ENCODE data around the gene RRM2. TPM values are rescaled to one million over a fixed set of nuclear protein-coding genes. Genes with fewer than 3 reads are reported as not detected.
"Not testable (repeated sequence)": the region's sequence is repeated elsewhere in the genome, so short reads cannot be mapped to it uniquely, and the experiment has no call there.

RRM2 gene
- total and polyA plus RNA-seq, 5 donors = 0.37 to 6.1 (median 1.3) TPM

DNA sequence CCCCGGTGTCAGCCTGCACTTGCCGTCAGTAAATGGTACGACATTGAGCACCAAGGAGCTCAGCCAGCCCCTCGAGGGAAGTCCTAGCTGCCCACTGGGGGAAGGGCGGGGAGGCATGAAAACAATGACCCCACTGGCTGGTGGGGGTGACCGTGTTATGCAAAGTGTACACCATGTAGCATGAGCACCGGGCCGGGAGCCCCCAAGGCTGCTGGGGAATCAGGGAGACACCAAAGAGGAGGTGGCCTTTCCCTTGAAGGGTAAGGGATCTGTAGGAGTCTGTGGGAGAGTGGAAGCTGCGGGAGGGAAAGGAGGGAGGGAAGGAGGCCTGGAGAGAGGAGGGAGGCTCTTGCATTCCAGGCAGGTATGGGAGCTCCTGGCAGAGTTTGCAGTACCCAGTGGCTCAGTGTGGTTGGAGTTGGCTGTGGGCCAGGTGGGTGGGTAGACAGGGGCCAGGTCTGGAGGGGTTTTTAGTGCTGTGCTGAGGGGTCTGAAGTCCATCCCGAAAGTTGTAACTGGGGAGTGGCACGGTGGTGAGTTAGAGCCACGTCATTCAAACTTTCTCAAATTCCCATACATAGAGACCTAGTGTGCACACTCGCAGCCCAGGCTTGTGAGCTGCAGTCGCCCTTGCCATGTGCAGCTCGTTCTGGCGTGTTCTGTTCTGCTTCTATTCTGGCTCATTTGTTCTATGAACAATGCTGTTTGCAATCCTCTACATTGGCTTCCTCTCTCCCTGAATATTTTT, 22.4 kb downstream of the RRM2 start:
- no peak for DNase-seq
- no peak overlapping the region for H3K27ac ChIP-seq (ENCODE audit: low read length)
- no peaks in the 10 kb centered on the region for H3K4me1 ChIP-seq (ENCODE audit: control insufficient read depth, insufficient read depth, low read length)
- ATAC-seq = peak; percentile 18 to 29
- H3K4me3 ChIP-seq (ENCODE audit: low read length) = no peak overlapping the region
- 76% methylated on average over 16 of the region's 16 CpGs for WGBS
- no peaks in the 10 kb centered on the region for H3K27me3 ChIP-seq (ENCODE audit: control insufficient read depth, insufficient read depth)
- intact Hi-C loops (cut with DNase I) = loop anchor here in 2 of 4 donors (5.0 to 10.0 kb wide), 4 partner anchors 160 to 287 kb away; partner anchors contain the start of gene HPCAL1 (in 1 of the 2)
- no peaks in the 10 kb centered on the region for H3K9me3 ChIP-seq (ENCODE audit: control insufficient read depth, low read length)

DNA sequence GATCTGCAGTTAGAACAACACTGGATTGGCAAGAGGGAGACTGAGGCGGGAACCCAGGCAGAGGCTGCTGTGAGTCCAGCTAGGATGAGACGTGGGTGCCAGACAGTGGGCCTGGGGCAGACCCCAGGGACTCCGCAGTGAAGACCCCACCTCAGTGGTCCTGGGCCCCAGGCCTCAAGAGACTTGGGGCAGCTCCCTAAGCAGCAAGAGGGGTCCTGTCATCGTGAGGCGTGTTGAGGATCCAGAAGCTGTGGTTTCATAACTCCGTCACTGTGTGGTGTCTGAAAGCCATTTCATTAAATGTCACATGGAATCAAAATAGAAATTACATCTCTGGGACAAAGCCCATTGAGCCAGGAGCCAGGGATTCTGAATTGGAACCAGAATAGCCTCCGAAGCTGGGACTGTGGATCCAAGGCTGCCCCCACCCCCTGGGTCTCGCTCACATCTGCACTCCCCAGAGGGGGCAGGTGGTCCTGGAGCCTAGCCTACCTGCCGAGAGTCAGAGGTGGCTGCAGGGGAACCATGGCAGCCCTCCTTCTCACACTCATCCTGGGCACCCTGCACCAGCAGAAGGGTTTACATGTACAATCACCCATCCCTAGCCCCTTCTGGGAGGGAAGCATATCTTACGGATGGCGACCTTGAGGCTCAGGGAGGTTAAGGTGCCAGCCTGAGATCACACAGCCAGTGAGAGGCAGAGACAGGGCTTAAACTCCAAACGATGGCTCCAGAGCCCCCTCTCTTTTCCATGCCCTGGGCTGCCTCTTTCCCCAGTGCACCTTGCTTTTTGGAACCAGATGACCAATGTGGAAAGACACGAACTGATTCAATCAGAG, 23.2 kb downstream of the RRM2 start:
- intact Hi-C loops (cut with DNase I) = loop anchor here in 1 of 4 donors (10.0 kb wide), 1 partner anchor 159 kb away; the partner anchor contains the start of gene HPCAL1
- peak; percentile 30 to 46 for ATAC-seq
- no peaks in the 10 kb centered on the region for H3K9me3 ChIP-seq (ENCODE audit: control insufficient read depth, low read length)
- H3K27ac ChIP-seq (ENCODE audit: low read length) = no peak overlapping the region
- no peak overlapping the region for H3K4me3 ChIP-seq (ENCODE audit: low read length)
- H3K4me1 ChIP-seq (ENCODE audit: control insufficient read depth, insufficient read depth, low read length) = no peaks in the 10 kb centered on the region
- no peaks in the 10 kb centered on the region for H3K27me3 ChIP-seq (ENCODE audit: control insufficient read depth, insufficient read depth)
- 70% methylated on average over 13 of the region's 13 CpGs for WGBS
- no peak for DNase-seq

DNA sequence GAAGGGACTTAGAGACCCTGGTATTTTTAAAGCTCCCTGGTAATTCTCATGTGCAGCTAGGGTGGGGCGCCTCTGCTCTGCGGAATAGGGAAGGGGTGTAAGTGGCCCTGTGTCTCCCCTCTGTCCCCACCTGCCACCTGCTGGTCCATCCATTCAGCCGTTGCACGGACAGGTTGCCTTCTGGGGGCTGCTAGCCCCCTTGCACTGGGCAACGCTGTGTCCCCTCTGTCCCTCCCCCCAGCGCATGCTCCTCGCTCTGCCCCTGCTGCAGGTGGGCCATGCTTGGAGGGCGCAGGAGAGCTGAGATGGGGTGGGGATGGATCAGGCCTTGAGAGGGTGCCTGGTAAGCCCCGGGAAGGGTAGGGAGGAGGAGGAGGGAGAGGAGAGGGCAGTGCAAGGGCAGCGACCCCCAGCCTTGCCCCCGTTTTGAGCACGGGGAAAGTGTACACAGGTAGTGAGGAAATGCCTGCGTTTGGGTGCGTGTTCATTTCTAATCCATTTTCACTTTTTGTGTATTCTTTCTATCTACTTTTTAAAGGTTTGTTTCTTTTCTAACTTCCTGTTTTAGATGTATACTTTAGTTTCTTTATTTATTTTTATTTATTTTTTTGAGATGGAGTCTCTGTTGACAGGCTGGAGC, 23.9 kb downstream of the RRM2 start:
- intact Hi-C loops (cut with DNase I) = loop anchor here in 1 of 4 donors (10.0 kb wide), 1 partner anchor 158 kb away; the partner anchor contains the start of gene HPCAL1
- 95% methylated on average over 14 of the region's 14 CpGs for WGBS

DNA sequence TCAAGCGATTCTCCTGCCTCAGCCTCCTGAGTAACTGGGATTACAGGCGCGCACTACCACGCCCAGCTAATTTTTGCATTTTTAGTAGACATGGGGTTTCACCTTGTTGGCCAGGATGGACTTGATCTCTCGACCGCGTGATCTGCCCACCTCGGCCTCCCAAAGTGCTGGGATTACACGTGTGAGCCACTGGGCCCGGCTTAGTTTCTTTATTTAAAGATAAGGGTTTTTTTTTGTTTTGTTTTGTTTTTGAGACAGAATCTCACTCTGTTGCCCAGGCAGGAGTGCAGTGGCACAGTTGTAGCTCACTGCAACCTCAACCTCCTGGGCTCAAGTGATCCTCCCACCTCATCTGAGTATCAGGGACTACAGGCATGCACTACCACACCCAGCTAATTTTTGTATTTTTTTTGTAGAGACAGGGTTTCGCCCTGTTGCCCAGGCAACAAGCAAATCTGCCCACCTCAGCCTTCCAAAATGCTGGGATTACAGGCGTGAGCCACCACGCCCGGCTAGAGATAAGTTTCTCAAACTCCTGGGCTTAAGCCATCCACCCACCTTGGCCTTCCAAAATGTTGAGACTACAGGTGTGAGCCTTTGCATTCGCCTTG, 24.6 kb downstream of the RRM2 start:
- ATAC-seq; H3K4me1 ChIP-seq (ENCODE audit: control insufficient read depth, insufficient read depth, low read length); H3K9me3 ChIP-seq (ENCODE audit: control insufficient read depth, low read length); H3K4me3 ChIP-seq (ENCODE audit: low read length); DNase-seq; H3K27ac ChIP-seq (ENCODE audit: low read length); H3K27me3 ChIP-seq (ENCODE audit: control insufficient read depth, insufficient read depth): not testable (repeated sequence)
- intact Hi-C loops (cut with DNase I) = loop anchor here in 1 of 4 donors (10.0 kb wide), 1 partner anchor 158 kb away; the partner anchor contains the start of gene HPCAL1
- WGBS = 92% methylated on average over 15 of the region's 15 CpGs

More for the DNA sequence above, 23.9 kb downstream of the RRM2 start:
- no peak for ATAC-seq
- Histone ChIP-seq H3K4me1 (ENCODE audit: control insufficient read depth, insufficient read depth, low read length) (no peaks in the 10 kb centered on the region), H3K9me3 (ENCODE audit: control insufficient read depth, low read length) (no peaks in the 10 kb centered on the region), H3K27ac (ENCODE audit: low read length) (no peak overlapping the region), H3K27me3 (ENCODE audit: control insufficient read depth, insufficient read depth) (no peaks in the 10 kb centered on the region), H3K4me3 (ENCODE audit: low read length) (no peak overlapping the region)
- DNase-seq = no peak

DNA sequence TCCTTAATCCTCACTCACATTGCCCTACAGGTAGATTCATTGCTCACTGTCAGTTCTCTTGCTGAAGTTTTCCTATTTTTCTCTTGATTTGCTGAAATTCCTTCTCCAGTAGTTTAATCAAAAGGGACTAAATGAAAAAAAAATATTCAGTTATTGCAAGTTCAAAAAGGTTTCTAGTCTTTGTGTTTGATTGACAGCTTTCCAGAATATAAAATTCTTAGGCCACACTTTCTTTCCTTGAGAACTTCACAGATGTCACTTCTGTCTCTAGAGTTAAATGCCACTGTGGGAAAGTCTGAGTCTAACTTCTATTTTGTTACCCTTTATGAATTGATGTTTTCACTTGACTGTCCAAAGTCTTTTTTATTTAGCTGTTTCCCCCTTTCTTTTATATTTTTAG, 25.7 kb downstream of the RRM2 start:
- ATAC-seq (no peak), DNase-seq (no peak)
- no peaks in the 10 kb centered on the region for H3K27me3 ChIP-seq (ENCODE audit: control insufficient read depth, insufficient read depth)
- H3K9me3 ChIP-seq (ENCODE audit: control insufficient read depth, low read length) = no peaks in the 10 kb centered on the region
- intact Hi-C loops (cut with DNase I) = loop anchor here in 1 of 4 donors (10.0 kb wide), 1 partner anchor 157 kb away; the partner anchor contains the start of gene HPCAL1
- no peak overlapping the region for H3K27ac ChIP-seq (ENCODE audit: low read length)
- no peak overlapping the region for H3K4me3 ChIP-seq (ENCODE audit: low read length)
- no peaks in the 10 kb centered on the region for H3K4me1 ChIP-seq (ENCODE audit: control insufficient read depth, insufficient read depth, low read length)

DNA sequence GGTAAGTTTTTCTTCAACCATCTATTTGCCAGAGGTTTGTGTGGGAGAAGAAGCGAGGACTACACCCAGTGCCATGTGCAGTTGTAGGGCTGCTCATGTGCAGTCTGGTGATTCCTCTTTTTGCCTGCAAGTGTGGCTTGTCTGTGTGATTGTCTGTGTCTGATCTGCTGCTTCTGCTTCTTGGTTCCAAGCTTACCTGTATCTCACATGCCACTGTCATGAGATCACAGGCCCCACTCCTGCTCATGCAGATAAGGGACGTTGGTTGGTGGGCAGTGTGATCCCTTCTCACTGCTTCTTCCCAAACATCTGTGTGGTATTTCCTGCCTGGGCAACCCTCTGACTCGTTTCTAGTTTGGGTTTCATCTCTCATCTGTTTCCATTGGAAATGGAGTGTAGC, 27.1 kb downstream of the RRM2 start:
- H3K4me1 ChIP-seq (ENCODE audit: control insufficient read depth, insufficient read depth, low read length) = no peaks in the 10 kb centered on the region
- no peak for DNase-seq
- no peak for ATAC-seq
- H3K4me3 ChIP-seq (ENCODE audit: low read length) = no peak overlapping the region
- WGBS = 65% methylated on average over 3 of the region's 3 CpGs
- no peak overlapping the region for H3K27ac ChIP-seq (ENCODE audit: low read length)
- intact Hi-C loops (cut with DNase I) = loop anchor here in 1 of 4 donors (10.0 kb wide), 1 partner anchor 155 kb away; the partner anchor contains the start of gene HPCAL1
- no peaks in the 10 kb centered on the region for H3K27me3 ChIP-seq (ENCODE audit: control insufficient read depth, insufficient read depth)
- no peaks in the 10 kb centered on the region for H3K9me3 ChIP-seq (ENCODE audit: control insufficient read depth, low read length)

DNA sequence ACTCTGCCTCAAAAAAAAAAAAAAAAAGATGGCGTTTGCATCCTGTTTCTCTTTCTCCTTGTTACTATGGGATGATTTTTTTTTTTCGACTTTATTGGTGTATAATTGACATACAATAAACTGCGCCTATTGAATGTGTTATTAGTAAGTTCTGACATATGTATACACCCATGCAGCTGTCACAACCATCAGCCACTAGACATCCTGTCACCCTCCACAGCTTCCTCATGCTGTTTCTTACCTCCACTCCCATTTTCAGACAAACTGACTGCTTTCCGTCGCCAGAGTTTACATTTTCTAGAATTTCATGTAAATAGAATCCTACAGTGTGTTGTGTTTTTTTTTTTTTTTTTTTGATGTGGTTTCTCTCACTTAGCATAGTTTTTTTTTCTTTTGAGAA, 27.9 kb downstream of the RRM2 start:
- DNase-seq = no peak
- H3K27me3 ChIP-seq (ENCODE audit: control insufficient read depth, insufficient read depth) = no peaks in the 10 kb centered on the region
- no peak for ATAC-seq
- no peaks in the 10 kb centered on the region for H3K9me3 ChIP-seq (ENCODE audit: control insufficient read depth, low read length)
- 95% methylated on average over 5 of the region's 5 CpGs for WGBS
- H3K27ac ChIP-seq (ENCODE audit: low read length) = no peak overlapping the region
- no peaks in the 10 kb centered on the region for H3K4me1 ChIP-seq (ENCODE audit: control insufficient read depth, insufficient read depth, low read length)
- no peak overlapping the region for H3K4me3 ChIP-seq (ENCODE audit: low read length)
- intact Hi-C loops (cut with DNase I) = no loop called here

DNA sequence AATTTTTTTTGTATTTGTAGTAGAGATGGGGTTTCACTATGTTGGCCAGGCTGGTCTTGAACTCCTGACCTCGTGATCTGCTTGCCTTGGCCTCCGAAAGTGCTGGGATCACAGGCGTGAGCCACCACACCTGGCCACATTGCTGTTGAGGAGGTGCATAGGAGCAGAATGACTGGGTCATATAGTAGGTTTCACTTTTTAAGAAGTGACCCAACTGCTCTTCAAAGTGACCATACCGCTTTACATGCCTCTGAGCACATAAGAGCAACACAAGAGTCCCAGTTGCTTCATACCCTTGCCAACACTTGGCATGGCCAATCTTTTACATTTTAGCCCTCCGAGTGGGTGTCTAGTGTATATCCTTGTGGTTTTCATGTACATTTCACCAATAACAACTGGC, 28.9 kb downstream of the RRM2 start:
- intact Hi-C loops (cut with DNase I) = no loop called here
- Histone ChIP-seq H3K4me1 (ENCODE audit: control insufficient read depth, insufficient read depth, low read length) (no peaks in the 10 kb centered on the region), H3K27me3 (ENCODE audit: control insufficient read depth, insufficient read depth) (no peaks in the 10 kb centered on the region), H3K27ac (ENCODE audit: low read length) (no peak overlapping the region), H3K4me3 (ENCODE audit: low read length) (no peak overlapping the region), H3K9me3 (ENCODE audit: control insufficient read depth, low read length) (no peaks in the 10 kb centered on the region)
- ATAC-seq (no peak), DNase-seq (no peak)
- 98% methylated on average over 5 of the region's 5 CpGs for WGBS

DNA sequence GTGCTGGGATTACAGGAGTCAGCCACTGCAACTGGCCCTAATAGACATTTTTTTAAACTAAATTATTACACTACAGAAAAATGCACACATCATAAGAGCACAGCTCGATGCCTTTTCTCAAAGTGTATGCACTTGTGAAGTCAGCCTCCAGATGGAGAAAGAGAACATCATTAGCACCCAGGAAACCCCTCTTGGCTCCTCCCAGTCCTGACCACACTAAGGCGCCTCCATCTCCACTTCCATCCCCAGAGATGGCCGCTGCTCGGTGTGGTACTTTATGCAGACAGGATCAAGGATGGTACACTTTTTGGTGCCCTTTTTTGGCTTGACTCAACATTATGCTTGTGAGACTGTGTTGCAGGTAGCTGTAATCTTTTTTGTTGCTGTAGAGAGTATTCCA, 34.8 kb downstream of the RRM2 start:
- H3K27me3 ChIP-seq (ENCODE audit: control insufficient read depth, insufficient read depth) = no peaks in the 10 kb centered on the region
- no peak for ATAC-seq
- H3K27ac ChIP-seq (ENCODE audit: low read length) = no peak overlapping the region
- no peaks in the 10 kb centered on the region for H3K9me3 ChIP-seq (ENCODE audit: control insufficient read depth, low read length)
- H3K4me1 ChIP-seq (ENCODE audit: control insufficient read depth, insufficient read depth, low read length) = no peaks in the 10 kb centered on the region
- DNase-seq = no peak
- WGBS = 96% methylated on average over 4 of the region's 4 CpGs
- intact Hi-C loops (cut with DNase I) = no loop called here
- H3K4me3 ChIP-seq (ENCODE audit: low read length) = no peak overlapping the region

DNA sequence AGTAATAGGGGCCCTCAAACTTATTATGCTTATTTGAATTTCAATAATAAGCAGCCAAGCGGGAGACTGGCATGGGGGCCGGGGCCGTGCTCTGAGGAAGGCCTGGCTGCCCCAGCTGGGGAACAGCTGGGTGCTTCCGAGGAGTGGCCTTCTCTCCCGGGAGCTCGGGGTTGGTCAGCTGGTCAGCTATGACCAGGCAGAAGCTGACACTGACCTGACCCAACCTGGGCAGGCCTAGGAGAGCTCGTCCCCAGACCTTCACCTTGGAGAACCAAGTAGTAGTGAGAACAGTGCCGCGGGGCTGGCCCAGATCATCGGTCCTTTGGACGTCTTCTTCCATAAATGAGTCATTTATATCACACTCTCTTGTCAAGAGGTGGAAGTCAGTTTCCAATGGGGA, 36.1 kb downstream of the RRM2 start:
- no peak overlapping the region for H3K27ac ChIP-seq (ENCODE audit: low read length)
- ATAC-seq (no peak), DNase-seq (no peak)
- no peak overlapping the region for H3K4me3 ChIP-seq (ENCODE audit: low read length)
- H3K9me3 ChIP-seq (ENCODE audit: control insufficient read depth, low read length) = no peaks in the 10 kb centered on the region
- intact Hi-C loops (cut with DNase I) = no loop called here
- no peaks in the 10 kb centered on the region for H3K4me1 ChIP-seq (ENCODE audit: control insufficient read depth, insufficient read depth, low read length)
- no peaks in the 10 kb centered on the region for H3K27me3 ChIP-seq (ENCODE audit: control insufficient read depth, insufficient read depth)
- 95% methylated on average over 11 of the region's 11 CpGs for WGBS

Measured in right cardiac atrium (tissue), 5 donors.